Ramos (cell line): ENCODE measurements around the gene TMEM135.
"Not testable (repeated sequence)": the region's sequence is repeated elsewhere in the genome, so short reads cannot be mapped to it uniquely, and the experiment has no call there.

ENCODE experiments used
- in situ Hi-C: fragments of 300-500 bp; cut with MboI; formaldehyde crosslinking; loops from one replicate; pipeline ENCODE4 v1.14.3; 2022; ENCODE audit warnings: low sequenced_read_pairs; ENCODE audit not compliant: unreplicated experiment

The TMEM135 gene

GRCh38 chr11:87185228-87185627 lies 147.5 kb downstream of the TMEM135 start:
- in situ Hi-C loops, result no loop called here

- in situ Hi-C loops, result no loop called here
Observed at GRCh38 chr11:87187076-87187475, 149.3 kb downstream of the TMEM135 start.

GRCh38 chr11:87187930-87188329 lies 150.2 kb downstream of the TMEM135 start:
- in situ Hi-C loops, result no loop called here

GRCh38 chr11:87188396-87188795 lies 150.7 kb downstream of the TMEM135 start:
- in situ Hi-C loops, result not testable (repeated sequence)

GRCh38 chr11:87188921-87189320 lies 151.2 kb downstream of the TMEM135 start:
- in situ Hi-C loops, result not testable (repeated sequence)

- in situ Hi-C loops, result no loop called here
Observed at GRCh38 chr11:87190071-87190470, 152.3 kb downstream of the TMEM135 start.

- in situ Hi-C loops, result no loop called here
Observed at GRCh38 chr11:87193756-87194470, 156.2 kb downstream of the TMEM135 start.

- in situ Hi-C loops, result no loop called here
Observed at GRCh38 chr11:87194985-87195820, 157.5 kb downstream of the TMEM135 start.

- in situ Hi-C loops, result no loop called here
Observed at GRCh38 chr11:87198266-87198881, 160.6 kb downstream of the TMEM135 start.

- in situ Hi-C loops, result no loop called here
Observed at GRCh38 chr11:87201376-87201775, 163.6 kb downstream of the TMEM135 start.

- in situ Hi-C loops, result no loop called here
Observed at GRCh38 chr11:87203907-87204602, 166.3 kb downstream of the TMEM135 start.

- in situ Hi-C loops, result no loop called here
Observed at GRCh38 chr11:87212891-87213290, 175.2 kb downstream of the TMEM135 start.

- in situ Hi-C loops, result no loop called here
Observed at GRCh38 chr11:87213444-87213843, 175.7 kb downstream of the TMEM135 start.

GRCh38 chr11:87215236-87215635 lies 177.5 kb downstream of the TMEM135 start:
- in situ Hi-C loops, result no loop called here

GRCh38 chr11:87219266-87219665 lies 181.5 kb downstream of the TMEM135 start:
- in situ Hi-C loops, result no loop called here

GRCh38 chr11:87223816-87224215 lies 186.1 kb downstream of the TMEM135 start:
- in situ Hi-C loops, result no loop called here

GRCh38 chr11:87224486-87224885 lies 186.8 kb downstream of the TMEM135 start:
- in situ Hi-C loops, result no loop called here

GRCh38 chr11:87228820-87229219 lies 191.1 kb downstream of the TMEM135 start:
- in situ Hi-C loops, result no loop called here

- in situ Hi-C loops, result no loop called here
Observed at GRCh38 chr11:87230995-87231394, 193.3 kb downstream of the TMEM135 start.

- in situ Hi-C loops, result no loop called here
Observed at GRCh38 chr11:87232320-87232719, 194.6 kb downstream of the TMEM135 start.

GRCh38 chr11:87235366-87235765 lies 197.6 kb downstream of the TMEM135 start:
- in situ Hi-C loops, result no loop called here
